HG02870 (cell line): Measurements from ENCODE around the gene ACOT2.
"Not testable (repeated sequence)": the region's sequence is repeated elsewhere in the genome, so short reads cannot be mapped to it uniquely, and the experiment has no call there.

Experiments used
- ATAC-seq: cut with Tn5 transposase; IDR thresholded peaks from one replicate; pipeline ENCODE4 v1.9.1; 2021; ENCODE audit warnings: mild to moderate bottlenecking, moderate library complexity; ENCODE audit not compliant: unreplicated experiment

The ACOT2 gene, protein sequence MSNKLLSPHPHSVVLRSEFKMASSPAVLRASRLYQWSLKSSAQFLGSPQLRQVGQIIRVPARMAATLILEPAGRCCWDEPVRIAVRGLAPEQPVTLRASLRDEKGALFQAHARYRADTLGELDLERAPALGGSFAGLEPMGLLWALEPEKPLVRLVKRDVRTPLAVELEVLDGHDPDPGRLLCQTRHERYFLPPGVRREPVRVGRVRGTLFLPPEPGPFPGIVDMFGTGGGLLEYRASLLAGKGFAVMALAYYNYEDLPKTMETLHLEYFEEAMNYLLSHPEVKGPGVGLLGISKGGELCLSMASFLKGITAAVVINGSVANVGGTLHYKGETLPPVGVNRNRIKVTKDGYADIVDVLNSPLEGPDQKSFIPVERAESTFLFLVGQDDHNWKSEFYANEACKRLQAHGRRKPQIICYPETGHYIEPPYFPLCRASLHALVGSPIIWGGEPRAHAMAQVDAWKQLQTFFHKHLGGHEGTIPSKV

DNA sequence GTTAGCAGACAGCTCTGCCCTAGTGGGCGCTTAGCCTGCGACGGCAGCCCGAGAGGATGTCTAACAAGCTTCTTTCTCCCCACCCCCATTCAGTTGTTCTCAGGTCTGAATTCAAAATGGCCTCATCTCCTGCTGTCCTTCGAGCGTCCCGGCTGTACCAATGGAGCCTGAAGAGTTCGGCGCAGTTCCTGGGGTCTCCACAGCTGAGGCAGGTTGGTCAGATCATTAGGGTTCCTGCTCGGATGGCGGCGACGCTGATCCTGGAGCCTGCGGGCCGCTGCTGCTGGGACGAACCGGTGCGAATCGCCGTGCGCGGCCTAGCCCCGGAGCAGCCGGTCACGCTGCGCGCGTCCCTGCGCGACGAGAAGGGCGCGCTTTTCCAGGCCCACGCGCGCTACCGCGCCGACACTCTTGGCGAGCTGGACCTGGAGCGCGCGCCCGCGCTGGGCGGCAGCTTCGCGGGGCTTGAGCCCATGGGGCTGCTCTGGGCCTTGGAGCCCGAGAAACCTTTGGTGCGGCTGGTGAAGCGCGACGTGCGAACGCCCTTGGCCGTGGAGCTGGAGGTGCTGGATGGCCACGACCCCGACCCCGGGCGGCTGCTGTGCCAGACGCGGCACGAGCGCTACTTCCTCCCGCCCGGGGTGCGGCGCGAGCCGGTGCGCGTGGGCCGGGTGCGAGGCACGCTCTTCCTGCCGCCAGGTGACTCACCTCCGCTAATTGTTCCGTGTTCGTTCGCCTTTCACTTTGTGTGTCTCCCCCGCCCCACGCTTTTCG lies at the start of gene ACOT2:
Gene ACOT2, plus strand, starts transcription at position 29 of the 774 bp plus-strand sequence. Its CDS starts 28 bp downstream, at position 57.
- peak; percentile 68 for ATAC-seq

DNA sequence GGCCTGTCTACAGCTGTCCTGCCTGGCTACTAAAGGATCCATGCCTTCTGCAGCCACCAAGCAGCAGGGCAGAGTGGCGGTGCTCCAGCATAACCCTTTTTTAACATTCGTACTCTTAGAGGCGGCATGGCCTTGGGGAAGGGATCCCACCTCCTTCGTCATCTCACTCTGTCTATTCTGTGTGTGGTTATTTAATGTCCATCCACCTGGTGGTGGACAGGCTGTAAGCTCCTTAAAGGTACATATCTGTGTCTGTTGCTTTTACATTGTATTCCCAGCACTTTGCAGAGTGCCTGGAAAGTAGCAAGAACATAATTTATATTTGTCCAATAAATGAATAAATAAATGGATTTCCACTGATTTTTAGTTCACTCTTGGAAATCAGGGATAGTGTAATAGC lies 47.8 kb upstream of the ACOT2 start:
- no peak for ATAC-seq

DNA sequence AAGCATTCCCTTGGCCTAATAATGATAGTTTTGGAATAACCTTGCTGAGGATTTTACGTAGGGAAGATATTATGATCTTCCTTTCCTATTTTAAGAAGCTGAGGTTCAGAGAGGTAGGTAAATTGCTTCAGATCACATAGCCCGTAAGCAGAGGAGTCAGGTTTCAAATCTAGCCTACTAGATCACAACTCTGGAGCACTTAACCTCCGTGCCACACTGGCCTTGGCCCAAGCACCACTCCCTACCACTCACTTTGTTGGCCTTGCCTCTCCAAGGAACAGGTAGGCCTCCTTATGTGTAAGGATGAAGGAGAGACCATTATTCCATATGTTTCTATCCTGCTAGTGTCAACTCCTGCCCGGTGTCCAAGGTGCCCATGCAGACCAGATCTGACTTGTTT lies 44.5 kb upstream of the ACOT2 start:
- no peak for ATAC-seq

DNA sequence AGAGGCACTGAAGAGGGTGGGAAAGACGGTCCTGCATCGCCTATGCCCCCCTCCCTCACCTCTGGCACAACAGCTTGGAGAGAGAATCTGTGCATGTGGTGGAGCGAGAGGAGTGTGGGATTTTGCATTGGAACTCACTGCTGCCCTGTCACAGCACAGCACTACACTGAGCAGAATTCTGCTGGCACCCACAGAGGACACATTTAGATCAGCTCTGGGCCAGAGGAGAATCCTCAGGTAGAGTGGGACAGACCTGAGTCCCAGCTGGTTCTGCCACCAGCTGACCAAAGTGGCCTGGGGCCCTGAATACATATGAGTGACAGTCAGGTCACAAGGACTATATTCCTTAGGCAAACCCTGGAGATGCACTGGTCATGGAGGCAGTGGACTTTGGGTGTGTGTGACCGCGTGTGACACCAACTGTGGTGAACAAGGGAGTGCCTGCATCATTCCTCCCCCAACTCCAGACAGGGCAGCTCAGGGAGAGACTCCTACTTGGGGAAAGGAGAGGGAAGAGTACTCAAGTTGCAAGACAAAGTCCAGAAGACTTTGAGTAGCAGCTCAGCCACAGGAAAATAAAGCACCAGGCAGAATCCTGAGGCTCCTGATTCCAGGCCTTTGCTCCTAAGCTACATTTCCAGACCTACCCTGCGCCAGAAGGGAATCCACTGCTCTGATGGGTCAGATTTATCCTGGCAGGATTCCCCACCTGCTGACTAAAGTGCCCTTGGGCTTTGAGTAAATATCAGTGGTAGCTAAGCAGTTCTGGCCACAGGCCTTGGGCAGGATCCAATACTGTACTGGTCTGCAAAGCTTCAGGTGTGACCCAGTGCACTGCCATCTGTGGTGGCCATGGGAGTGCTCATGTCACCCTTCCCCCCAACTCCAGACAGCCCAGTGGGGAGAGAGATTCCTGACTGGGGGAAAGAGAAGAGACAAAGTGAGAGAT lies 42.7 kb upstream of the ACOT2 start:
- no peak for ATAC-seq

DNA sequence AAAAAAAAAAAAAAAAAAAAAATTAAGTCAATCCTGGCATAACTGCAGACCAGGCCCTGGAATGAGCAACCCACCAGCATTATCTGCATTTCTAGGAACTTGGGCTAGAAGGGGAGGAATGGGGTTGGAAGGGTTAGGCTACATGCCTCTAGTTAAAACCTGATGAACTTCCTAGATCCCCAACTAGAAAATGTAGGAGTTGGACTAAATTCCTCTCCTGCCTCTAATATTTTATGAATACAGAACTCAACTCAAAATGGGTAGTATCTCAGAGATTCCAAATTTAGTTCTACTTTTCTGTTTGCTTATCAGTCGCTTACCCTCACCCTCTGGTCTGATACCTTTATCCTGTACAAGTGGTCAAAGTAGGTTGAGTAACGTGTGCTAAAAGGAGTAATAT lies 39.7 kb upstream of the ACOT2 start:
- ATAC-seq = not testable (repeated sequence)

DNA sequence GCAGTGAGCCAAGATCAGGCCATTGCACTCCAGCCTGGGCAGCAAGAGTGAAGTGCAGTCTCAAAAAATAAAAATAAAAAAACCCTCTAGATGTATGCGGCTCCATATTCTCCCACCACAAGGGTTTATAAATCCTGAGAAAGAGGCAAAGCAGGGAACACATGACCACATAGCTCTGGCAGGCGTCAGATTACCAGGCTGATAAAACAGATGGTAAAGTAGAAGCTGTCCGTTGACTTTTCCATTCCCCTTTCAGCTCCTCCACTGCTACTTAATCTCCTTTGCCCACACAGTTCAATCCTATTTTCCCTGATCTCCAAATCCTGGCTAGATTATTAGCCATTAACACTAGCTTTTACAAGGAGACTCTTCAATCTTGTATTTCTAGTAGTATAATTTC lies 37.0 kb upstream of the ACOT2 start:
- not testable (repeated sequence) for ATAC-seq

DNA sequence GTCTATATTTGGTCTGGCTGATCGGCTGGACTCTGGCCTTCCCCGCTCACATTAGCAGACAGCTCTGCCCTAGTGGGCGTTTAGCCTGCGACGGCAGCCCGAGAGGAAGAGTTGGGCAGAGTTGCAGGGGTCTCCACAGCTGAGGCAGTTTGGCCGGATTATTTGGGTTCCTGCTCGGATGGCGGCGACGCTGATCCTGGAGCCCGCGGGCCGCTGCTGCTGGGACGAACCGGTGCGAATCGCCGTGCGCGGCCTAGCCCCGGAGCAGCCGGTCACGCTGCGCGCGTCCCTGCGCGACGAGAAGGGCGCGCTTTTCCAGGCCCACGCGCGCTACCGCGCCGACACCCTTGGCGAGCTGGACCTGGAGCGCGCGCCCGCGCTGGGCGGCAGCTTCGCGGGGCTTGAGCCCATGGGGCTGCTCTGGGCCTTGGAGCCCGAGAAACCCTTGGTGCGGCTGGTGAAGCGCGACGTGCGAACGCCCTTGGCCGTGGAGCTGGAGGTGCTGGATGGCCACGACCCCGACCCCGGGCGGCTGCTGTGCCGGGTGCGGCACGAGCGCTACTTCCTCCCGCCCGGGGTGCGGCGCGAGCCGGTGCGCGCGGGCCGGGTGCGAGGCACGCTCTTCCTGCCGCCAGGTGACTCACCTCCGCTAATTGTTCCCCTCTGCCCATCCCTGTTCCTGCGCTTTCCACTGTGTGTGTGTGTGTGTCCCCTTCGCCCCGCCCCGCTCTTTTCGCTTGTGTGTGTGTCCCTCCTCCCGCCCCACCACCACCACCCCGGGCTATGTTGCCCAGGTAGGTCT lies 31.6 kb upstream of the ACOT2 start:
- ATAC-seq = not testable (repeated sequence)

DNA sequence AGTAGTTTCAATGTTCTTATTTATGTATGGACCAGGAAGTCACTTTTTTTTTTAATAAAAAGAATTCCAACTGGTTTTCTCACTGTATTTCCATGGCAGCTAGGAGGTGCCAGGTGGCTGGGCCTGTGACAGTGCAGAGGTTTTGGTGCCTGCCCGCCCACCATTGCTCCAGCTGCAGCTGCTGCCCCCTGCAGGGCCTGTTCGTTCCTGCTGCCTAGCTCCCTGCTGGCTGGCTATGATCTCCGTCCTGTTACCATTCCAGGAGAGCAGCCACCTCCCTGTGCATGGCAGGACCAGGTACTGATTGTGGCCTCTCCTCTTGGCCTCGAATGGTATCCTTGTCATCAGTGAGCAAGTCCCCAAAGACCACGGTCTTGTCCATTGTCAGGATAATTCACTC lies 30.0 kb upstream of the ACOT2 start:
- not testable (repeated sequence) for ATAC-seq

DNA sequence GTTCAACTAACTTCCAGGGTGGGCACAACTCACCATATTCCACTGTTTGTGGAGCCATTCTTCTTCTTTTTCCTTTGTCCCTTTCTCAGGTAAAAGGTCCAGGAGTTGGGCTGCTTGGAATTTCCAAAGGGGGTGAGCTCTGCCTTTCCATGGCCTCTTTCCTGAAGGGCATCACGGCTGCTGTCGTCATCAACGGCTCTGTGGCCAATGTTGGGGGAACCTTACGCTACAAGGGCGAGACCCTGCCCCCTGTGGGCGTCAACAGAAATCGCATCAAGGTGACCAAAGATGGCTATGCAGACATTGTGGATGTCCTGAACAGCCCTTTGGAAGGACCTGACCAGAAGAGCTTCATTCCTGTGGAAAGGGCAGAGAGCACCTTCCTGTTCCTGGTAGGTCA lies 26.1 kb upstream of the ACOT2 start:
- not testable (repeated sequence) for ATAC-seq

DNA sequence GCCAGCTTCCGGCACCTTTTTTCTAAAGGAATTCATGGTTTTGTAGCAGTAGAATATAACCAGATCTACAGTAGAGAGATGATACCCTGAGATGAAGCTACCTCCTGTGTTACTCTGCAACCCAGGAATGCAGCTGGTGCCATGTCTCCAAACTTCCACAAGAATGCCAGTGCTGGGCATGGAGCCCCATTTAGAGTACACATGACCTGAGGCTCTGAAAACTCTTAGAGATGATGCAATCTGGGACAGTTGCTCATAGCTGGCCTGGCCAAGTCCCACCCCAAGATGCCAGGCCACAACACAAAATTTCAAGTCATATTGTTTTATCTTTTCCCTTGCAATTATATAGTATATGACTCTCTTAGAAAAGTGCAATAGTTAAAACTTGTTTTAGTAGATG lies 23.7 kb upstream of the ACOT2 start:
- ATAC-seq = not testable (repeated sequence)

DNA sequence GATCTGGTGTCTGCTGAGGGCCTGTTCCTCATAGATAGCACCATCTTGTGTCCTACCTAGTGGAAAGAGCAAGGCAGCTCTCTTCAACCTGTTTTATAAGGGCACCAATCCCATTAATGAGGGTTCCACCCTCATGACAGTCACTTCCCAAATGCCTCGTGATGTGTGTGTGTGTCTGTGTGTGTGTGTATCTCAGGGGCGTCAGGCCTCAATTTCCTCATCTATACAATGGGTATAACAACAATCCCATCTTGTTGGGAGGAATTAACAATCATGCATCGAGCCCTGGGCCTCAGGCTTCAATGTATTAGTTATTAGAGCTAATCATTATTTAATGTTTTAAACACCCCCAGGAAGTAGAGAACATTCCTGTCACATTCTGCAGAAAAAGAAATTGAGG lies 19.9 kb upstream of the ACOT2 start:
- not testable (repeated sequence) for ATAC-seq

DNA sequence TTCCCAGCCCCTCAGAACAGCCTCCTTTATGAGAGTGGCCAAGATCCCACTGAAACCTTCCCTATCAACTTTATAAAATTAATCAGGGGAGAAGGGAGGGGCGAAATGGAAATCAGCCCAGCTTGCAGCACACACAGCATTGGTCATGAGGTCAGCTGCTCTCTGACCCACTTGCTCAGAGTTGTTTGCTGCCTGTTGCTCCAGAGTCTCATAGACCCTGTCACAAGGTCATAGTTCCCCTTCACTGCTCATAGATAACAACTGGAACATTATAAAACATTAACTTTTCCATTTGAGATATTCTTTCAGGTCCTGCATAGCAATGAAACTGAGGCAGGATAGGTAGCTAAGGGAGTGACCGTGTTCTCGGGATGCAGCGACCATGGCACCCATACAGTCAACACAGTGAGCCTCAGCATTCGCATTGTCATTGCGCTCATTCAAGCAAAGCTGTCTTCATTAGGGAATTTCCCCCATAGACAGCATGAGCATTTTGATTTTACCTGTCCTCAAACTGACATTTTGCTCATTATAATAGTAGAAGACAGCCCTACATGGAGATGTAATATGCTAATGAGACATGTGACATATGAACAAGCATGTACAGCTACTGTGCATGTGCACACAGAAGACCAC lies 19.0 kb upstream of the ACOT2 start:
- not testable (repeated sequence) for ATAC-seq

DNA sequence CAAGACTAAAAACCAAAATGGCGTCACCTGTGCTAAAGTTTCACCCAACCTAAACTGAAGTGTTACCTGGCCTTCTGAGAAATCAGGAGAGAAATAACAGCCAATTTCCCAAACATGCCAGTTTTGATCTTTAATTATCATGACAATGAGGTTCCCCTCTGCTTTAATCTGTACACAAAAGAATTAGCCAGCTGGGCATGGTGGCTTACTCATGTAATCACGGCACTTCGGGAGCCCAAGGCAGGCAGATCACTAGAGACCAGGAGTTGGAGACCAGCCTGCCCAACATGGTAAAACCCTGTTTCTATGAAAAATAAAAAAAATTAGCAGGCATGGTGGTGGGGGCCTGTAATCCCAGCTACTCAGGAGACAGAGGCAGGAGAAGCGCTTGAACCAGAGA lies 15.2 kb upstream of the ACOT2 start:
- ATAC-seq = no peak

DNA sequence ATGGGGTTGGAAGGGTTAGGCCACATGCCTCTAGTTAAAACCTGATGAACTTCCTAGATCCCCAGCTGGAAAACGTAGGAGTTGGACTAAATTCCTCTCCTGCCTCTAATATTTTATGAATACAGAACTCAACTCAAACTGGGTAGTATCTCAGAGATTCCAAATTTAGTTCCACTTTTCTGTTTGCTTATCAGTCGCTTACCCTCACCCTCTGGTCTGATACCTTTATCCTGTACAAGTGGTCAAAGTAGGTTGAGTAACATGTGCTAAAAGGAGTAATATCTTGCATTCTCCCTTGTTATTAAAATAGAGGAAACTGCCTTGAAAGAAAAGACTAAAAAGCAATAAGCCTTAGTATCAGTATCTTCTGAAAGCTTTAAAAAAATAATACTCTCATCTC lies 11.8 kb upstream of the ACOT2 start:
- not testable (repeated sequence) for ATAC-seq

DNA sequence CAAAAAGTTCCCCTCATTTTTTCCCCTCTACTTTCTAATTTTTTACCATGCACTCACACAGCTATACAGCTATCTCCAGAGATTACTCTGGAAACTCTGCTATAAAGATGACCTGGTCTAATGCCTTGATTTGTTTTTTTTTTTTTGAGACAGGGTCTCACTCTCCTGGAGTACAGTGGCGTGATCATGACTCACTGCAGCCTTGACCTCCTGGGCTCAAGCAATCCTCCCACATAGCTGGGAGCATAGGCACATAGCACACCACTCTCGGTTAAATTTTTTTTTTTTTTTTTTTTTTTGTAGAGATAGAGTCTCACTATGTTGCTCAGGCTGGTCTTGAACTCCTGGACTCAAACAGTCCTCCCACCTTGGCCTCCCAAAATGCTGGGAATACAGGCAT lies 10.8 kb upstream of the ACOT2 start:
- ATAC-seq = not testable (repeated sequence)

DNA sequence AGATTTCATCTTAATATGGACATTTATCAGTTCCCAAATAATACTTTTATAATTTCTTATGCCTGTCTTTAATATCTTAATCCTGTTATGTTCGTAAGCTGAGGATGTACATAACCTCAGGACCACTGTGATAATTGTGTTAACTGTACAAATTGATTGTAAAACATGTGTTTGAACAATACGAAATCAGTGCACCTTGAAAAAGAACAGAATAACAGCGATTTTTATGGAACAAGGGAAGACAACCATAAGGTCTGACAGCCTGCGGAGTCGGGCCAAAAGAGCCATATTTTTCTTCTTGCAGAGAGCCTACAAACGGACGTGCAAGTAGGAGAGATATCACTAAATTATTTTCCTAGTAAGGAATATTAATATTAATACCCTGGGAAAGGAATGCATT lies 6.8 kb upstream of the ACOT2 start:
- ATAC-seq = not testable (repeated sequence)

DNA sequence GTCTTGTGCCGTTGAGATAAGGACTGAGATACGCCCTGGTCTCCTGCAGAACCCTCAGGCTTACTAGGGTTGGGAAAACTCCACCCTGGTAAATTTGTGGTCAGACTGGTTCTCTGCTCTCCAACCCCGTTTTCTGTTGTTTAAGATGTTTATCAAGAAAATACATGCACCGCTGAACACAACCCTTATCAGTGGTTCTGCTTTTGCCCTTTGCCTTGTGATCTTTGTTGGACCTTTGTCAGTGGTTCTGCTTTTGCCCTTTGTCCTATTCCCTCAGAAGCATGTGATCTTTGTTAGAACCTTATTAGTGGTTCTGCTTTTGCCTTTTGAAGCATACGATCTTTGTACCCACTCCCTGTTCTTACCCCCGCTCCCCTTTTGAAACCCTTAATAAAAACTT lies 6.3 kb upstream of the ACOT2 start:
- not testable (repeated sequence) for ATAC-seq

DNA sequence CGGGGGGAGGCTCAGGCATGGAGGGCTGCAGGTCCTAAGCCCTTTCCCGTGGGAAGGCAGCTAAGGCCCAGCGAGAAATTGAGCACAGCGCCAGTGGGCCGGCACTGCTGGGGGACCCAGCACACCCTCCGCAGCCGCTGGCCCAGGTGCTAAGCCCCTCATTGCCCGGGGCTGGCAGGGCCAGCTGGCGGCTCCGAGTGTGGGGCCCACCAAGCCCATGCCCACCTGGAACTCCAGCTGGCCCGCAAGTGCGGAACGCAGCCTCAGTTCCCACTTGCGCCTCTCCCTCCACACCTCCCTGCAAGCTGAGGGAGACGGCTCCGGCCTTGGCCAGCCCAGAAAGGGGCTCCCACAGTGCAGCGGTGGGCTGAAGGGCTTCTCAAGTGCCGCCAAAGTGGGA lies 2.6 kb upstream of the ACOT2 start:
- ATAC-seq = not testable (repeated sequence)

DNA sequence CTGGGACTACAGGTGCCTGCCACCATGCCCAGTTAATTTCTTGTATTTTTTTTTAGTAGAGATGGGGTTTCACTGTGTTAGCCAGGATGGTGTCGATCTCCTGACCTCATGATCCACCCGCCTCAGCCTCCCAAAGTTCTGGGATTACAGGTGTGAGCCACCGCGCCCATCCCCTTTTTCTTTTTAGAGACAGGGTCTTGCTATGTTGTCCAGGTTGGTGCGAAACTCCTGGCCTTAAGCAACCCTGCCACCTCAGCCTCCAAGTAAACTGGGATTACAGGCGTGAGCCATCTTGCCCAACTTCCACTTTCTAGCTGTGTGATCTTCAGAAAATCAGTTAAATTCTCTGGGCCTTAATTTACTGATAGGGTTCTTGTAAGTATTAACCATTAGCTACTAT lies 2.1 kb upstream of the ACOT2 start:
- not testable (repeated sequence) for ATAC-seq
